Prostate gland (tissue), 2 donors: ENCODE measurements around the gene TECPR2. TPM values are rescaled to one million over a fixed set of nuclear protein-coding genes. Genes with fewer than 3 reads are reported as not detected.

Experiments
- DNase-seq: peaks from one replicate; pipeline ENCODE4 v3.0.0-alpha.2; 2019; ENCODE audit warnings: low spot score
- H3K27ac ChIP-seq, 2 donors: fragments of 200-600 bp; sonication (generic); 2 replicates each; pipeline ENCODE4 v1.5.1; 2017 to 2019
- H3K27me3 ChIP-seq: fragments of 200-600 bp; sonication (generic); replicated peaks from 2 replicates; pipeline ENCODE4 v1.5.1; 2019; ENCODE audit not compliant: insufficient read depth
- H3K36me3 ChIP-seq, 2 donors: fragments of 200-600 bp; sonication (generic); 1 replicate in 1 of 2; 2 replicates in 1 of 2; pipeline versions ENCODE4 v1.5.1 to v1.8.1; 2017 to 2019
- H3K4me1 ChIP-seq: fragments of 200-600 bp; sonication (generic); replicated peaks from 2 replicates; pipeline ENCODE4 v1.5.1; 2019
- H3K4me3 ChIP-seq, 2 donors: fragments of 200-600 bp; sonication (generic); 2 replicates each; pipeline ENCODE4 v1.5.1; 2017 to 2019
- H3K9me3 ChIP-seq: fragments of 200-600 bp; sonication (generic); 2 replicates; pipeline ENCODE4 v1.5.1; 2017
- CTCF ChIP-seq, 4 experiments: fragments of 200-600 bp in 2 of 4; fragments of 450-650 bp in 2 of 4; sonication (generic) in 2 of 4; IDR thresholded peaks; 1 replicate in 3 of 4; 2 replicates in 1 of 4; pipeline ENCODE4 v1.5.1; 2016 to 2019; ENCODE audit warnings: antibody characterized with exemption in 4 of 4, mild to moderate bottlenecking in 2 of 4, moderate library complexity in 2 of 4
- POLR2A ChIP-seq: fragments of 450-650 bp; IDR thresholded peaks from one replicate; pipeline ENCODE4 v1.6.1; 2016; ENCODE audit warnings: antibody characterized with exemption, mild to moderate bottlenecking
- POLR2AphosphoS5 ChIP-seq: sonication (generic); formaldehyde crosslinking; IDR thresholded peaks from one replicate; pipeline ENCODE4 v1.6.1; 2017; ENCODE audit warnings: antibody characterized with exemption
- WGBS: methylation state at CpG from one replicate; pipeline ENCODE4 v1.1.5; 2018; 5-methylcytosine and 5-hydroxymethylcytosine counted together
- intact Hi-C: fragments of 100-400 bp; cut with DNase I; formaldehyde crosslinking; loops from one replicate; pipeline ENCODE4 v1.14.2; 2022
- total RNA-seq, 2 donors: library from RNA; depleted of rRNA; stranded (reverse); fragments of >200 nt; gene quantifications; one replicate each; pipeline ENCODE4 v1.1.0, GENCODE V29; 2016

Gene TECPR2
- total RNA-seq, 2 donors from 2014 or later = 12.9 to 45.0 TPM

GRCh38 chr14:102344084-102344483, 18.7 kb upstream of the TECPR2 start:
- H3K36me3 ChIP-seq = peaks cover 0 to 3% of the 10 kb centered on the region in 2 donors

DNA sequence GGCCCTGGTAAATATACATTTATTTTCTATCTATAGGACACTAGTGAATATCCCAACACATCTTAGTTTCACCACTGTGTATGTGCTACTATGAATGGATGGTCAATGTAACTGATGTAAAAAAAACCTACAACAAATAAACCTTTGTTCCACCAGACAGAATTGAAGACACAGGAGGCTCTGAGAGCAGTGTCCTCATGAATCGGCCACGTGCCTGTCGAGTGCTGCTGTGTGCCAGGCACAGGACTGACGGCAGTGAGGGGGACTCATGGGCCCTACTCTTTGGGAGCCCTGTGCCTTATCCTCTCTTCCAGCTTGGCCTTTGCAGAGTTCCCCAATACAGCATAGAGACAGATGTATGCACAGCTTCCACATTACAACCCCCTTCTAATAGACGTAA, 18.3 kb upstream of the TECPR2 start:
- intact Hi-C loops = no loop called here
- TF ChIP-seq CTCF (IDR thresholded peaks at IDR 0.05) (no peak), POLR2AphosphoS5 (no peak)
- Histone ChIP-seq H3K27me3 (no peaks in the 10 kb centered on the region), H3K36me3 (peaks cover 0 to 3% of the 10 kb centered on the region in 2 donors), H3K4me1 (no peaks in the 10 kb centered on the region), H3K27ac (no peak overlapping the region), H3K9me3 (no peaks in the 10 kb centered on the region), H3K4me3 (no peak overlapping the region)
- DNase-seq = no peak
- WGBS = 83% methylated on average over 5 of the region's 5 CpGs

More at GRCh38 chr14:102344084-102344483, 18.7 kb upstream of the TECPR2 start:
- no peak overlapping the region for H3K4me3 ChIP-seq
- H3K27me3 ChIP-seq = no peaks in the 10 kb centered on the region
- H3K4me1 ChIP-seq = no peaks in the 10 kb centered on the region
- intact Hi-C loops = no loop called here
- TF ChIP-seq POLR2AphosphoS5 = no peak
- no peak for TF ChIP-seq CTCF (IDR thresholded peaks at IDR 0.05)
- TF ChIP-seq POLR2A = no peak
- 92% methylated on average over 7 of the region's 7 CpGs for WGBS
- no peak overlapping the region for H3K27ac ChIP-seq
- DNase-seq = no peak
- no peaks in the 10 kb centered on the region for H3K9me3 ChIP-seq

DNA sequence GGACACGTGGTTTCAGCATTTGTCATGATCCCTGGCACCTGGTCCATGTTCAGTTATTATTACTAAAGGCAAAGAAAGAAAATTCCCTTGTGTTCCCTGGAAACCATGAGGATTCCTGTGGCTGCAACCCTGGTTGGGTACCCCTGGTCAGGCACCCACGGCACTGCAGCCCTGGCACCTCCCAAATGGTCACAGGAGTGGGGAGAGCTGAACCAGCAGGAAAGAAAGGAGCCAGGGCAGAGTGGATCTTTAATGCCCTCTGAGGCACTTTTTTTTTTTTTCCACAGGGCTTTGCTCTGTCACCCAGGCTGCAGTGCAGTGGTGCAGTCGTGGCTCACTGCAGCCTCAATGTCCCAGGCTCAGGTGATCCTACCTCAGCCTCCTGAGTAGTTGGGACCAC, 17.5 kb upstream of the TECPR2 start:
- H3K4me1 ChIP-seq = no peaks in the 10 kb centered on the region
- intact Hi-C loops = no loop called here
- 81% methylated on average over 3 of the region's 3 CpGs for WGBS
- TF ChIP-seq CTCF (IDR thresholded peaks at IDR 0.05) = no peak
- no peak for TF ChIP-seq POLR2A
- no peak for TF ChIP-seq POLR2AphosphoS5
- DNase-seq = no peak
- no peaks in the 10 kb centered on the region for H3K27me3 ChIP-seq
- no peaks in the 10 kb centered on the region for H3K9me3 ChIP-seq
- H3K27ac ChIP-seq = no peak overlapping the region
- H3K4me3 ChIP-seq = no peak overlapping the region
- peaks cover 0 to 3% of the 10 kb centered on the region in 2 donors for H3K36me3 ChIP-seq

DNA sequence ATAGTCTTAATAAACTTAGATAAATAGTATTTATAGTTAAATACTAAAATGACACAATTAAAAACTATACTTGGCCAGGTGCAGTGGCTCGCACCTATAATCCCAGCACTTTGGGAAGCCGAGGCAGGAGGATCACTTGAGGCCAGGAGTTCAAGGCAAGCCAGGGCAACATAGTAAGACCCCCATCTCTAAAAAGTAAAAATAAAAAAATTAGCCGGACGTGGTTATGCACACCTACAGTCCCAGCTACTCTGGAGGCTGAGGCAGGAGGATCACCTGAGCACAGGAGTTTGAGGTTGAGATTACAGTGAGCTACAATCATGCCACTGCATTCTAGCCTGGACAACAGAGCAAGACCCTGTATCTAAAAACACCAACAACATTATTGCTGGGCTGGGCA, 16.1 kb upstream of the TECPR2 start:
- no peak for DNase-seq
- peaks cover 0 to 3% of the 10 kb centered on the region in 2 donors for H3K36me3 ChIP-seq
- intact Hi-C loops = no loop called here

More for the DNA sequence above, 16.1 kb upstream of the TECPR2 start:
- Histone ChIP-seq H3K4me3 (no peak overlapping the region), H3K4me1 (no peaks in the 10 kb centered on the region), H3K27ac (no peak overlapping the region), H3K27me3 (no peaks in the 10 kb centered on the region), H3K9me3 (no peaks in the 10 kb centered on the region)
- WGBS = 96% methylated on average over 4 of the region's 4 CpGs
- TF ChIP-seq POLR2A (no peak), POLR2AphosphoS5 (no peak), CTCF (IDR thresholded peaks at IDR 0.05) (no peak)
